ENCODE results near the gene APC2. TPM values are rescaled to one million over a fixed set of nuclear protein-coding genes. Genes with fewer than 3 reads are reported as not detected.

APC2 gene
- under 1 TPM; 0.21 to 0.26 TPM for total RNA-seq

DNA sequence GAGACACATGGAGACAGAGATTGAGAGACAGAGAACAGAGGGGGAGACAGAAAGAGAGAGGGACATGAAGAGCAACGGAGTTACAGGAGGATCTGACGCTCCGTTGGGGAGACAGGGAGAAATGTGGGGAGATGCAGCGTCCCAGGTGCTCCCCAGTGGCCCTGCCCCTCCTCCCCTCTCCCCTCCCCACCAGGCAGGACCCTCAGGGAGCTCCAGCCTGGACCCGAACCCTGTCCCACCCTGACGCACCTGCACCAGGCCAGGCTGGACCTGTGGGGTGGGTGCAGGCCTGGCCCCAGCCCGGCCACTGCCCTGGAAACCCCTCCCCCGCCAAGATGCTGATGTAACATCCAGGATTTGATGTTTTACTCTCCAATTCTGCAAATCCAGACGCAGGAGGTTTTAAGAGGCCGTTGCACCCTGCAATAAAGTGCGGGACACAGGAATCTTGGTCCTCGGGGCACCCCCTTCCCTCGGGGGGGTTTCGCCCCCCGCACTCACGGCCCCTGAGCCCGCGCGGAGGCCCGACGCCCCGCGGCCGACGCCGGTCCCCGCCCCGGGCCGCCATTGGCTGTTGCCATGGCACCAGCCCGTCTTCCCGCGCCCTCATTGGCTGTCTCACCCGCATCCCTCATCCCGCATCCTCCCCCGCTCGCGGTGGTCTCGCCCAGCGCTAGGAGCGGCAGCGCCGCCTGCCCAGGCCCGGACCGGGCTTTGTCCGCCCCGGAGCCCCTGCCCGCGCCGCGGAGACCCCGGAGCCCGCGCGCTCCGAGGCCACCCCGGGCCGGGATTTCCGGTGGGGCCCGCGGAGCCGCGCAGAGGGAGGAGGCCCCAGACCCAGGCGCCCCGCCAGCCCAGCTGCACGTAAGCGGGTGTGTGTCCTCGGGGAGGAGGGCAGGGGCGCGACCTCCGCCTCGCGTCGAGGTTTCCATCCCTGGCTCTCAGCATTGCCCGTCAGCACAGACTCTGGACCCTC lies at the start of gene APC2:
Gene APC2, plus strand, starts transcription at position 655 of the 976 bp plus-strand sequence. CDS start 2,881 bp downstream, outside the sequence.
- Mint-ChIP-seq H3K9me3 (no peaks in the 10 kb centered on the region), H3K27me3 (peaks cover 74% of the 10 kb centered on the region), H3K4me3 (no peak within 1 kb of the TSS), H3K4me1 (peaks cover 8% of the 10 kb centered on the region), H3K27ac (peak within 1 kb of the TSS; percentile 4), H3K36me3 (no peaks in the 10 kb centered on the region)
- peak; percentile 50 for DNase-seq

DNA sequence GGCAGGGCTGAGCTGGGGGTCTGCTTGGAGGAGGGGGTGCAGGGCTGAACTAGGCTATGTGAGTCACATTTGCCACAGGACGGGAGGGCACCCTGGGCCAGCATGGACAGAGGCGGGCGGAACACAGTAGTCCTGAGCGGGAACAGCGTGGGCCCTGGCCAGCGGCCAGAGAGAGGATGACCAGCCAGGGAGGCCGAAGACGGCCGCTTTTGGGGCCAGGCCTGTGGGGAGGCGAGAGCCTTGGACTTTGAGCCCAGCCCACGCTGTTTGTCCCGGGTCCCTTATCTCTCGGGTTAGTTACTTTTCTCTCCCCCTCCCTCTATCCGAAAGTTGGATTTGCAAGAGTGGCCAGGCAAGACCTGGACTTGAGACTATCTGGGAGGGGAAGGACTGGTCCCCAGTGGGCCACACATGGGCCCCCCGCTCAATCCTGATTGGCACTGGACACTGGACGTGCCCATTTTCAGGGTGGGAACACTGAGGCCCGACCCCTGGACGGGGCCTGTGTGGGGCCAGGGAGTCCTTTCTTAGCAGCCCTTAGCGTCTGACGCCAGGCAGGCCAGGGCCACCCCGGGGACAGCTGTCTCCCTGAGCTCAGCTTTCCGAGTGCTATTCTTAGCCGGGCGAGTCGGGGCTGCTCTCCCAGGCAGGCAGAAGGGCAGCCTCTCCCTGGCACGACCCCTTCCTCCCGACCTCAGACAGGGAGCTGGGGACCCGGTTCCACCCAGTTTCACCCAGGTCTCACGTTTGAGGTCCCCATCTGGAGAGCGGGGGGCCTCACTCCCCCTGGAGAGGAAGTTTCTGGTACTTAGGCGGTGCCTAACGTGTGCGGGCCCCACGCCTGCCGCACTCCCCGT lies 49.4 kb upstream of the APC2 start:
- H3K4me1 Mint-ChIP-seq: peaks cover 10% of the 10 kb centered on the region
- H3K27me3 Mint-ChIP-seq: peaks cover 12% of the 10 kb centered on the region
- DNase-seq: no peak
- peak overlapping the region; percentile 73 for H3K4me3 Mint-ChIP-seq
- H3K9me3 Mint-ChIP-seq: no peaks in the 10 kb centered on the region
- no peak overlapping the region for H3K27ac Mint-ChIP-seq
- peaks cover 2% of the 10 kb centered on the region for H3K36me3 Mint-ChIP-seq

- H3K27me3 Mint-ChIP-seq: peaks cover 12% of the 10 kb centered on the region
- H3K27ac Mint-ChIP-seq: no peak within 1 kb of the TSS
- H3K4me3 Mint-ChIP-seq: peak within 1 kb of the TSS; percentile 73
- H3K4me1 Mint-ChIP-seq: peaks cover 10% of the 10 kb centered on the region
- H3K36me3 Mint-ChIP-seq: peaks cover 2% of the 10 kb centered on the region
- DNase-seq: peak; percentile 63
- no peaks in the 10 kb centered on the region for H3K9me3 Mint-ChIP-seq
These were observed 48.6 kb upstream of the APC2 start, which contains the start of gene GAMT for GRCh38 chr19:1401138-1401888. Gene GAMT (minus strand): TSS chr19:1401542. CDS start chr19:1401476, 66 bp downstream.

GRCh38 chr19:1401889-1402217 lies 48.1 kb upstream of the APC2 start:
- Mint-ChIP-seq H3K4me3 (peak overlapping the region; percentile 60), H3K27me3 (peaks cover 12% of the 10 kb centered on the region), H3K27ac (no peak overlapping the region), H3K4me1 (peaks cover 12% of the 10 kb centered on the region), H3K9me3 (no peaks in the 10 kb centered on the region), H3K36me3 (peaks cover 2% of the 10 kb centered on the region)
- no peak for DNase-seq

GRCh38 chr19:1402411-1403070 lies 47.4 kb upstream of the APC2 start:
- H3K36me3 Mint-ChIP-seq: peaks cover 2% of the 10 kb centered on the region
- peaks cover 12% of the 10 kb centered on the region for H3K27me3 Mint-ChIP-seq
- H3K9me3 Mint-ChIP-seq: no peaks in the 10 kb centered on the region
- peaks cover 12% of the 10 kb centered on the region for H3K4me1 Mint-ChIP-seq
- DNase-seq: no peak
- peak overlapping the region; percentile 46 for H3K27ac Mint-ChIP-seq
- peak overlapping the region; percentile 68 for H3K4me3 Mint-ChIP-seq

DNA sequence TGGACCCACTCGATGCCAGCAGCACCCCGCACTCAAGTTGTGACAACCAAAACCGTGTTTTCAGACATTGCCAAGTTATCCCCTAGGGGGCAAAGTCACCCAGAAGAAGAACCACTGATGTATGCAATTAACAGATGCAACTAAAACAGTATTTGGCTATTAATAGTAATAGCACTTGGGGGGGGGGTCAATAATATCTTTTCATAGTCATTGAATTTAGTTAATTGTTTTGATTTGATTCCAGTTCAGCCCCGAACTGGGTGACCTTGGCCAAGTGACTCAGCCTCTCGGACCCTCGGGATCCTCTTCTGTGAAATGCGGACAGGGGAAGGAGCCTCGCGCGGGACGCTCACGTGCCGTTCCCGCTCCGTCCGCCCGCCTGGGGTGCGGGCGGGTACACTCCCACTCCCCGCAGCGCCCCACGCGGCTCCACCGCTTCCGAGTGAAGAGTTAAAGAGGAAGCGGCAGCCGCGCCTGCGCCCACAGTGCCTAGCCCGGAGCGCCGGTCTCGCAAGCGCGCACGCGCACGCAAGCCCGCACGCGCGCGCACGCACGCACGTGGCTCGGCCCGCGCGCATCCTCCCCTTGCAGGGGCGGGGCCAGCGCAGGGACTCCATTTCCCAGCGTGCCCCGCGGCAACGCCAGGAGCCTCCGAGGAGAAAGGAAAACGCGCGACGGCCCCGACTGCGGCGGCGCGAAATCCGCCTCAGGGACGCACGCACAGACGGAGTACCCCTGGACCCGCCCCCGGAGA lies 43.0 kb upstream of the APC2 start:
- H3K27me3 Mint-ChIP-seq: peaks cover 12% of the 10 kb centered on the region
- H3K4me3 Mint-ChIP-seq: peak overlapping the region; percentile 60
- DNase-seq: peak; percentile 100
- H3K9me3 Mint-ChIP-seq: no peaks in the 10 kb centered on the region
- H3K4me1 Mint-ChIP-seq: peaks cover 41% of the 10 kb centered on the region
- peaks cover 28% of the 10 kb centered on the region for H3K36me3 Mint-ChIP-seq
- H3K27ac Mint-ChIP-seq: peak overlapping the region; percentile 66

GRCh38 chr19:1407528-1408299 lies 42.2 kb upstream of the APC2 start, which contains the start of gene DAZAP1:
Gene DAZAP1 (plus strand): TSS chr19:1407586. CDS start chr19:1407774, 188 bp downstream.
- peak within 1 kb of the TSS; percentile 66 for H3K27ac Mint-ChIP-seq
- peak within 1 kb of the TSS; percentile 96 for H3K4me3 Mint-ChIP-seq
- peaks cover 42% of the 10 kb centered on the region for H3K4me1 Mint-ChIP-seq
- peaks cover 29% of the 10 kb centered on the region for H3K36me3 Mint-ChIP-seq
- DNase-seq: no peak
- peaks cover 8% of the 10 kb centered on the region for H3K27me3 Mint-ChIP-seq
- H3K9me3 Mint-ChIP-seq: no peaks in the 10 kb centered on the region

GRCh38 chr19:1408300-1409203 lies 41.4 kb upstream of the APC2 start:
- peak overlapping the region; percentile 95 for H3K27ac Mint-ChIP-seq
- H3K27me3 Mint-ChIP-seq: peaks cover under 1% of the 10 kb centered on the region
- H3K9me3 Mint-ChIP-seq: no peaks in the 10 kb centered on the region
- peaks cover 35% of the 10 kb centered on the region for H3K36me3 Mint-ChIP-seq
- DNase-seq: peak; percentile 70
- H3K4me3 Mint-ChIP-seq: peak overlapping the region; percentile 96
- H3K4me1 Mint-ChIP-seq: peaks cover 47% of the 10 kb centered on the region

GRCh38 chr19:1409204-1410005 lies 40.5 kb upstream of the APC2 start:
- Mint-ChIP-seq H3K4me1 (peaks cover 51% of the 10 kb centered on the region), H3K27ac (peak overlapping the region; percentile 95), H3K36me3 (peaks cover 38% of the 10 kb centered on the region), H3K27me3 (no peaks in the 10 kb centered on the region), H3K4me3 (peak overlapping the region; percentile 96), H3K9me3 (no peaks in the 10 kb centered on the region)
- DNase-seq: no peak

- no peaks in the 10 kb centered on the region for H3K27me3 Mint-ChIP-seq
- H3K4me1 Mint-ChIP-seq: peaks cover 57% of the 10 kb centered on the region
- H3K9me3 Mint-ChIP-seq: no peaks in the 10 kb centered on the region
- H3K36me3 Mint-ChIP-seq: peaks cover 43% of the 10 kb centered on the region
- H3K27ac Mint-ChIP-seq: peak overlapping the region; percentile 95
- DNase-seq: peak; percentile 52
- peak overlapping the region; percentile 96 for H3K4me3 Mint-ChIP-seq
These were observed 39.7 kb upstream of the APC2 start for GRCh38 chr19:1410136-1410786.

GRCh38 chr19:1410789-1411188 lies 39.1 kb upstream of the APC2 start:
- Mint-ChIP-seq H3K27ac (peak overlapping the region; percentile 95), H3K9me3 (no peaks in the 10 kb centered on the region), H3K4me1 (peaks cover 61% of the 10 kb centered on the region), H3K4me3 (peak overlapping the region; percentile 96), H3K27me3 (no peaks in the 10 kb centered on the region), H3K36me3 (peaks cover 47% of the 10 kb centered on the region)
- no peak for DNase-seq

Data from activated naive CD8-positive, alpha-beta T cell treated with anti-CD3 and anti-CD28 coated beads for 36 hours (primary cell).